Loucy (cell line): ENCODE results near the gene ARHGAP24.

Experiments used
- H2AFZ ChIP-seq: fragments of 200-600 bp; sonication (generic); 2 replicates; pipeline ENCODE4 v1.6.0; 2016; ENCODE audit warnings: antibody characterized with exemption, mild to moderate bottlenecking, low read length, moderate library complexity
- H3F3A ChIP-seq: fragments of 200-600 bp; 2 replicates; pipeline ENCODE4 v1.6.0; 2016; ENCODE audit warnings: antibody characterized with exemption, low read depth, mild to moderate bottlenecking
- H3K27me3 ChIP-seq: fragments of 200-600 bp; sonication (generic); 2 replicates; pipeline ENCODE4 v1.6.1; 2014; ENCODE audit warnings: low read length, mild to moderate bottlenecking; ENCODE audit not compliant: insufficient read depth, poor library complexity, severe bottlenecking
- H3K36me3 ChIP-seq: fragments of 200-600 bp; sonication (generic); 2 replicates; pipeline ENCODE4 v1.6.1; 2016; ENCODE audit warnings: low read length; ENCODE audit not compliant: insufficient read depth
- H3K4me1 ChIP-seq: fragments of 200-600 bp; sonication (generic); 2 replicates; pipeline ENCODE4 v1.5.1; 2014; ENCODE audit warnings: low read length, mild to moderate bottlenecking; ENCODE audit not compliant: insufficient read depth, poor library complexity, severe bottlenecking
- H3K4me2 ChIP-seq: fragments of 200-600 bp; sonication (generic); 2 replicates; pipeline ENCODE4 v1.6.0; 2014; ENCODE audit warnings: antibody characterized with exemption, low read length, low read depth, mild to moderate bottlenecking; ENCODE audit not compliant: poor library complexity, severe bottlenecking
- H3K4me3 ChIP-seq: fragments of 200-600 bp; sonication (generic); 2 replicates; pipeline ENCODE4 v1.5.1; 2014; ENCODE audit warnings: low read length, mild to moderate bottlenecking, mixed read lengths; ENCODE audit not compliant: poor library complexity, severe bottlenecking
- H3K79me2 ChIP-seq: fragments of 200-600 bp; sonication (generic); 2 replicates; pipeline ENCODE4 v1.6.1; 2014; ENCODE audit warnings: low read length; ENCODE audit not compliant: insufficient read depth
- H3K9ac ChIP-seq: fragments of 200-600 bp; sonication (generic); 2 replicates; pipeline ENCODE4 v1.6.0; 2014; ENCODE audit warnings: mild to moderate bottlenecking, low read depth, low read length, moderate library complexity; ENCODE audit not compliant: poor library complexity, severe bottlenecking
- H3K9me2 ChIP-seq: fragments of 200-600 bp; sonication (generic); replicated peaks from 2 replicates; pipeline ENCODE4 v1.6.1; 2016; ENCODE audit warnings: low read depth, low read length, mixed read lengths
- H3K9me3 ChIP-seq: fragments of 200-600 bp; sonication (generic); 2 replicates; pipeline ENCODE4 v1.6.1; 2014; ENCODE audit warnings: mild to moderate bottlenecking, antibody characterized with exemption, low read length, low read depth; ENCODE audit not compliant: insufficient read depth
- H4K20me1 ChIP-seq: fragments of 200-600 bp; sonication (generic); 2 replicates; pipeline ENCODE4 v1.6.0; 2014; ENCODE audit warnings: antibody characterized with exemption, low read length, mild to moderate bottlenecking; ENCODE audit not compliant: insufficient read depth, poor library complexity, severe bottlenecking
- EZH2phosphoT487 ChIP-seq: fragments of 200-600 bp; IDR thresholded peaks from 2 replicates; pipeline ENCODE4 v1.6.1; 2018; ENCODE audit warnings: antibody characterized with exemption, mild to moderate bottlenecking, moderate library complexity, borderline replicate concordance
- TF ChIP-seq, protein P1 (sequence below): fragments of 200-600 bp; sonication (generic); conservative IDR thresholded peaks from 2 replicates; pipeline ENCODE4 v1.5.1; 2014; ENCODE audit warnings: mild to moderate bottlenecking, antibody characterized with exemption, low read length

The ARHGAP24 gene

DNA sequence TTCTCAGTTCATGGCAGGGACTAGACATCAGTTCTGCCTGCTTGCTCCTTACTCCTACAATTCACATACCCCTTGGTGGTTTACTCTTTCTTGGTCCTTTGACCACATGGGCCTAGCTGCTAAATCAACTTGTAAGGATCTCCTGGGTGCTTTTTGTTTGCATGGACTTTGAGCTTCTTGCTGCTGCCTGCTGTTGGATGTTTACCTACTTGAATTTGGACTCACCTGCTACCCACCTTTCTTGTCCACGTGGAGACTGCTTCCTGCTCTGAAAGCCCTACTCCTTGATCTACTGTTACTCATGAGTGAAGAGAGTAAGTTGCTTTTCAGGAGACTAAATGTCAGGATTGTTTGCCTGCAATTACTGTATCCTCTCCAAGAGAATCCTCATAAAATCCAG lies 15.2 kb upstream of the ARHGAP24 start:
- Histone ChIP-seq H3K9me2 (no peaks in the 10 kb centered on the region), H3K4me2 (no peak overlapping the region)
- no peak for TF ChIP-seq EZH2phosphoT487
- TF ChIP-seq, protein P1, sequence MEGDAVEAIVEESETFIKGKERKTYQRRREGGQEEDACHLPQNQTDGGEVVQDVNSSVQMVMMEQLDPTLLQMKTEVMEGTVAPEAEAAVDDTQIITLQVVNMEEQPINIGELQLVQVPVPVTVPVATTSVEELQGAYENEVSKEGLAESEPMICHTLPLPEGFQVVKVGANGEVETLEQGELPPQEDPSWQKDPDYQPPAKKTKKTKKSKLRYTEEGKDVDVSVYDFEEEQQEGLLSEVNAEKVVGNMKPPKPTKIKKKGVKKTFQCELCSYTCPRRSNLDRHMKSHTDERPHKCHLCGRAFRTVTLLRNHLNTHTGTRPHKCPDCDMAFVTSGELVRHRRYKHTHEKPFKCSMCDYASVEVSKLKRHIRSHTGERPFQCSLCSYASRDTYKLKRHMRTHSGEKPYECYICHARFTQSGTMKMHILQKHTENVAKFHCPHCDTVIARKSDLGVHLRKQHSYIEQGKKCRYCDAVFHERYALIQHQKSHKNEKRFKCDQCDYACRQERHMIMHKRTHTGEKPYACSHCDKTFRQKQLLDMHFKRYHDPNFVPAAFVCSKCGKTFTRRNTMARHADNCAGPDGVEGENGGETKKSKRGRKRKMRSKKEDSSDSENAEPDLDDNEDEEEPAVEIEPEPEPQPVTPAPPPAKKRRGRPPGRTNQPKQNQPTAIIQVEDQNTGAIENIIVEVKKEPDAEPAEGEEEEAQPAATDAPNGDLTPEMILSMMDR = no peak

GRCh38 chr4:85474356-85474755 lies 594 bp upstream of the ARHGAP24 start:
- H3K9me2 ChIP-seq = 0 out of 2 replicates have a peak, but pooled peaks cover 3% of the 10 kb centered on the region
- H3F3A ChIP-seq = no peaks in the 10 kb centered on the region
- no peaks in the 10 kb centered on the region for H3K79me2 ChIP-seq
- H2AFZ ChIP-seq = no peak overlapping the region
- H3K4me2 ChIP-seq = no peak overlapping the region
- H3K4me3 ChIP-seq = no peak overlapping the region
- H3K27me3 ChIP-seq = no peaks in the 10 kb centered on the region
- no peak overlapping the region for H3K9ac ChIP-seq
- H4K20me1 ChIP-seq = no peaks in the 10 kb centered on the region
- H3K4me1 ChIP-seq = no peaks in the 10 kb centered on the region
- no peaks in the 10 kb centered on the region for H3K9me3 ChIP-seq
- TF ChIP-seq, protein P1 = no peak
- TF ChIP-seq EZH2phosphoT487 = no peak
- no peaks in the 10 kb centered on the region for H3K36me3 ChIP-seq

More for the DNA sequence above, 15.2 kb upstream of the ARHGAP24 start:
- Histone ChIP-seq H4K20me1 (no peaks in the 10 kb centered on the region), H3K79me2 (no peaks in the 10 kb centered on the region), H3K9ac (no peak overlapping the region), H3K4me1 (no peaks in the 10 kb centered on the region), H3F3A (no peaks in the 10 kb centered on the region), H3K27me3 (no peaks in the 10 kb centered on the region), H3K36me3 (no peaks in the 10 kb centered on the region), H3K4me3 (no peak overlapping the region), H3K9me3 (no peaks in the 10 kb centered on the region), H2AFZ (no peak overlapping the region)

- 0 out of 2 replicates have a peak, but pooled peaks cover 3% of the 10 kb centered on the region for H3K9me2 ChIP-seq
- TF ChIP-seq, protein P1 = no peak
- TF ChIP-seq EZH2phosphoT487 = no peak
- no peak overlapping the region for H3K4me2 ChIP-seq
- no peak overlapping the region for H3K9ac ChIP-seq
- no peaks in the 10 kb centered on the region for H4K20me1 ChIP-seq
- H3K36me3 ChIP-seq = no peaks in the 10 kb centered on the region
- no peak overlapping the region for H3K4me3 ChIP-seq
- no peaks in the 10 kb centered on the region for H3K4me1 ChIP-seq
- H3F3A ChIP-seq = no peaks in the 10 kb centered on the region
- H3K9me3 ChIP-seq = no peaks in the 10 kb centered on the region
- no peak overlapping the region for H2AFZ ChIP-seq
- H3K79me2 ChIP-seq = no peaks in the 10 kb centered on the region
- no peaks in the 10 kb centered on the region for H3K27me3 ChIP-seq
Observed at GRCh38 chr4:85475631-85476233, 782 bp downstream of the ARHGAP24 start.
